ENCODE data around the gene ARSG. TPM values are rescaled to one million over a fixed set of nuclear protein-coding genes. Genes with fewer than 3 reads are reported as not detected.
"Not testable (repeated sequence)": the region's sequence is repeated elsewhere in the genome, so short reads cannot be mapped to it uniquely, and the experiment has no call there.

The ARSG gene
- total and polyA plus RNA-seq, 2 donors (not counting 3 experiments of a cell fraction or from before 2014, with no cell fraction given), result 3.9 to 7.0 TPM

- peaks cover 18% of the 10 kb centered on the region for H3K4me1 ChIP-seq (ENCODE audit: control insufficient read depth, extremely low read depth, insufficient read depth, low read length)
- intact Hi-C loops (cut with micrococcal nuclease), result loop anchor here (5.0 kb wide), 2 partner anchors 88 to 502 kb away; no protein-coding TSS in a partner anchor
- no TSS peak for BruUV-seq (replicated peaks)
- no peaks in the 10 kb centered on the region for H3K9me3 ChIP-seq (replicated peaks; ENCODE audit: control insufficient read depth, insufficient read depth, low read length)
- H4K20me1 ChIP-seq (replicated peaks; ENCODE audit: control insufficient read depth, extremely low read depth, insufficient read depth, low read length), result no peaks in the 10 kb centered on the region
- POLR2A ChIA-PET, result no interaction called here
- no peak overlapping the region for H3K27ac ChIP-seq (ENCODE audit: insufficient read depth, low read depth, low read length)
- no peak overlapping the region for H3K4me3 ChIP-seq (replicated peaks in 1 of 3; ENCODE audit: insufficient read depth in 1 of 3, low read depth in 1 of 3, low read length in 3 of 3)
- FAIRE-seq (no peak), DNase-seq (ENCODE audit: low read depth, low spot score) (no peak)
- H3K79me2 ChIP-seq (ENCODE audit: control insufficient read depth, insufficient read depth, low read length), result no peaks in the 10 kb centered on the region
- no peaks in the 10 kb centered on the region for H3K27me3 ChIP-seq (ENCODE audit: control insufficient read depth in 2 of 2, insufficient read depth in 2 of 2, low read length in 2 of 2)
- H2AFZ ChIP-seq (ENCODE audit: low read depth, low read length), result no peak overlapping the region
- no peak overlapping the region for H3K9ac ChIP-seq (replicated peaks; ENCODE audit: extremely low read depth, insufficient read depth, low read length)
- no peak overlapping the region for H3K4me2 ChIP-seq (ENCODE audit: insufficient read depth, low read length)
- H3K36me3 ChIP-seq (ENCODE audit: control insufficient read depth in 2 of 2, extremely low read depth in 1 of 2, insufficient read depth in 2 of 2, low read length in 2 of 2), result no peaks in the 10 kb centered on the region
- TF ChIP-seq GATA2 (IDR thresholded peaks at IDR 0.05; ENCODE audit: insufficient read depth, insufficient read length, low read depth, low read length) (no peak), JUN (IDR thresholded peaks at IDR 0.05; ENCODE audit: borderline replicate concordance, insufficient read depth, insufficient read length, low read depth) (no peak), POLR2A (IDR thresholded peaks at IDR 0.05; ENCODE audit: low read depth, low read length) (no peak), MYC (IDR thresholded peaks at IDR 0.05; ENCODE audit: low read depth, low read length) (no peak), EZH2 (IDR thresholded peaks at IDR 0.05; ENCODE audit: borderline replicate concordance, low read depth, low read length, severe bottlenecking) (no peak), CTCF (IDR thresholded peaks at IDR 0.05; ENCODE audit: extremely low read depth in 1 of 2, insufficient read depth in 1 of 2, low read depth in 1 of 2, low read length in 2 of 2) (no peak), POLR2AphosphoS5 (IDR thresholded peaks at IDR 0.05; ENCODE audit: insufficient read depth, low read depth, low read length) (no peak), MAX (IDR thresholded peaks at IDR 0.05; ENCODE audit: insufficient read depth, insufficient read length) (no peak), FOS (IDR thresholded peaks at IDR 0.05; ENCODE audit: borderline replicate concordance, insufficient read depth, low read length) (no peak)
- CTCF ChIA-PET, result interaction anchor here (1.1 to 6.1 kb wide), 4 partner anchors 139 to 203 kb away, joined by 3 to 143 read pairs (median 4); no protein-coding TSS in a partner anchor
- dilution Hi-C loops (cut with MboI; ENCODE audit: extremely low pct_ligation_motif_present, low sequenced_read_pairs), result no loop called here
- no peaks in the 10 kb centered on the region for H3K9me1 ChIP-seq (replicated peaks; ENCODE audit: control insufficient read depth, extremely low read depth, insufficient read depth, low read length)
Observed at GRCh38 chr17:68260051-68260762, 31.1 kb upstream of the ARSG start.

- BruUV-seq (replicated peaks), result not testable (repeated sequence)
Observed at GRCh38 chr17:68262467-68262866, 28.8 kb upstream of the ARSG start.

More at GRCh38 chr17:68262467-68262866, 28.8 kb upstream of the ARSG start:
- H3K79me2 ChIP-seq (ENCODE audit: control insufficient read depth, insufficient read depth, low read length); FAIRE-seq; H2AFZ ChIP-seq (ENCODE audit: low read depth, low read length); H3K4me2 ChIP-seq (ENCODE audit: insufficient read depth, low read length); H3K36me3 ChIP-seq (ENCODE audit: control insufficient read depth in 2 of 2, extremely low read depth in 1 of 2, insufficient read depth in 2 of 2, low read length in 2 of 2); H3K9me1 ChIP-seq (replicated peaks; ENCODE audit: control insufficient read depth, extremely low read depth, insufficient read depth, low read length); DNase-seq (ENCODE audit: low read depth, low spot score); dilution Hi-C loops (cut with MboI; ENCODE audit: extremely low pct_ligation_motif_present, low sequenced_read_pairs); H3K4me3 ChIP-seq (replicated peaks in 1 of 3; ENCODE audit: insufficient read depth in 1 of 3, low read depth in 1 of 3, low read length in 3 of 3); H3K27ac ChIP-seq (ENCODE audit: insufficient read depth, low read depth, low read length); H3K9me3 ChIP-seq (replicated peaks; ENCODE audit: control insufficient read depth, insufficient read depth, low read length); H4K20me1 ChIP-seq (replicated peaks; ENCODE audit: control insufficient read depth, extremely low read depth, insufficient read depth, low read length); H3K27me3 ChIP-seq (ENCODE audit: control insufficient read depth in 2 of 2, insufficient read depth in 2 of 2, low read length in 2 of 2); H3K9ac ChIP-seq (replicated peaks; ENCODE audit: extremely low read depth, insufficient read depth, low read length): not testable (repeated sequence)
- peaks cover 11% of the 10 kb centered on the region for H3K4me1 ChIP-seq (ENCODE audit: control insufficient read depth, extremely low read depth, insufficient read depth, low read length)
- ChIA-PET CTCF (interaction anchor here (1.4 to 6.1 kb wide), 4 partner anchors 15 to 174 kb away, joined by 3 to 143 read pairs (median 28); partner anchors contain the start of gene AMZ2), POLR2A (interaction anchor here (1.3 kb wide), 1 partner anchor 136 kb away, joined by 3 read pairs; no protein-coding TSS in a partner anchor)
- intact Hi-C loops (cut with micrococcal nuclease), result loop anchor here (5.0 kb wide), 2 partner anchors 90 to 500 kb away; no protein-coding TSS in a partner anchor
